H9 (cell line): Measurements from ENCODE around the gene TRIM26. TPM values are rescaled to one million over a fixed set of nuclear protein-coding genes. Genes with fewer than 3 reads are reported as not detected.

Experiments
- DNase-seq: peaks from one replicate; pipeline ENCODE4 v3.0.0-alpha.2; 2017
- H2AFZ ChIP-seq: one replicate; pipeline ENCODE4 v1.6.1; 2013; ENCODE audit warnings: mild to moderate bottlenecking, low read length, control low read depth, moderate library complexity
- H2AK5ac ChIP-seq: 2 replicates; pipeline ENCODE4 v1.6.1; 2013; ENCODE audit warnings: low read length, control low read depth, mixed read lengths; ENCODE audit not compliant: insufficient read length
- H2BK120ac ChIP-seq: one replicate; pipeline ENCODE4 v1.6.1; 2013; ENCODE audit warnings: low read depth, mild to moderate bottlenecking, low read length, control low read depth, inconsistent platforms; ENCODE audit not compliant: poor library complexity, severe bottlenecking
- H2BK12ac ChIP-seq: 2 replicates; pipeline ENCODE4 v1.6.1; 2013; ENCODE audit warnings: low read length, control low read depth, mixed read lengths, low read depth; ENCODE audit not compliant: insufficient read length
- H2BK15ac ChIP-seq: 2 replicates; pipeline ENCODE4 v1.6.1; 2013; ENCODE audit warnings: low read depth, low read length, control low read depth
- H2BK20ac ChIP-seq: one replicate; pipeline ENCODE4 v1.6.1; 2013; ENCODE audit warnings: low read depth, mild to moderate bottlenecking, low read length, control low read depth, inconsistent platforms; ENCODE audit not compliant: poor library complexity, severe bottlenecking
- H2BK5ac ChIP-seq: 2 replicates; pipeline ENCODE4 v1.6.1; 2013; ENCODE audit warnings: low read length, control low read depth, mixed read lengths; ENCODE audit not compliant: insufficient read length
- H3K14ac ChIP-seq: 2 replicates; pipeline ENCODE4 v1.6.1; 2013; ENCODE audit warnings: low read length, control low read depth; ENCODE audit not compliant: insufficient read depth
- H3K18ac ChIP-seq: 2 replicates; pipeline ENCODE4 v1.6.1; 2013; ENCODE audit warnings: low read depth, mild to moderate bottlenecking, mixed read lengths, low read length, control low read depth; ENCODE audit not compliant: insufficient read length
- H3K23ac ChIP-seq: 2 replicates; pipeline ENCODE4 v1.6.1; 2013; ENCODE audit warnings: low read length, control low read depth, mixed read lengths, low read depth; ENCODE audit not compliant: insufficient read length
- H3K23me2 ChIP-seq: 2 replicates; pipeline ENCODE4 v1.6.1; 2013; ENCODE audit warnings: low read depth, mild to moderate bottlenecking, mixed read lengths, low read length, control low read depth; ENCODE audit not compliant: insufficient read length, poor library complexity, severe bottlenecking
- H3K27ac ChIP-seq: 2 replicates; pipeline ENCODE4 v1.5.1; 2013; ENCODE audit warnings: low read length, control low read depth, mixed read lengths, low read depth; ENCODE audit not compliant: insufficient read length
- H3K27me3 ChIP-seq: 2 replicates; pipeline ENCODE4 v1.6.1; 2013; ENCODE audit warnings: low read length, control low read depth, inconsistent platforms; ENCODE audit not compliant: insufficient read depth
- H3K4ac ChIP-seq: 2 replicates; pipeline ENCODE4 v1.6.1; 2013; ENCODE audit warnings: low read depth, mild to moderate bottlenecking, control low read depth, inconsistent platforms, low read length, moderate library complexity
- H3K4me1 ChIP-seq: 2 replicates; pipeline ENCODE4 v1.6.1; 2013; ENCODE audit warnings: low read length, control low read depth, inconsistent platforms; ENCODE audit not compliant: insufficient read depth
- H3K4me2 ChIP-seq: 2 replicates; pipeline ENCODE4 v1.6.1; 2013; ENCODE audit warnings: low read length, control low read depth, mixed read lengths; ENCODE audit not compliant: insufficient read length, insufficient read depth
- H3K56ac ChIP-seq: 2 replicates; pipeline ENCODE4 v1.6.1; 2013; ENCODE audit warnings: low read depth, mild to moderate bottlenecking, mixed read lengths, low read length, control low read depth; ENCODE audit not compliant: insufficient read length
- H3K79me1 ChIP-seq: 2 replicates; pipeline ENCODE4 v1.6.1; 2013; ENCODE audit warnings: low read depth, mild to moderate bottlenecking, moderate library complexity, low read length, control low read depth, inconsistent platforms; ENCODE audit not compliant: insufficient read depth, poor library complexity, severe bottlenecking
- H3K79me2 ChIP-seq: 2 replicates; pipeline ENCODE4 v1.6.1; 2013; ENCODE audit warnings: low read length, control low read depth, inconsistent platforms; ENCODE audit not compliant: insufficient read depth
- H3K9ac ChIP-seq: 2 replicates; pipeline ENCODE4 v1.6.1; 2013; ENCODE audit warnings: low read length, control low read depth, mixed read lengths; ENCODE audit not compliant: insufficient read length; ENCODE audit errors: extremely low read depth
- H3K9me3 ChIP-seq: one replicate; pipeline ENCODE4 v1.6.1; 2013; ENCODE audit warnings: low read depth, low read length, inconsistent platforms; ENCODE audit not compliant: control insufficient read depth
- H3T11ph ChIP-seq: one replicate; pipeline ENCODE4 v1.6.1; 2013; ENCODE audit warnings: mild to moderate bottlenecking, low read length, control low read depth, inconsistent platforms
- H4K20me1 ChIP-seq: one replicate; pipeline ENCODE4 v1.6.1; 2013; ENCODE audit not compliant: control insufficient read depth, insufficient read length, insufficient read depth
- H4K5ac ChIP-seq: 2 replicates; pipeline ENCODE4 v1.6.1; 2013; ENCODE audit warnings: low read depth, mild to moderate bottlenecking, mixed read lengths, low read length, control low read depth; ENCODE audit not compliant: insufficient read length
- H4K8ac ChIP-seq: replicated peaks from 2 replicates; pipeline ENCODE4 v1.6.1; 2013; ENCODE audit warnings: low read length, control low read depth, mixed read lengths, low read depth; ENCODE audit not compliant: insufficient read length
- H4K91ac ChIP-seq: 2 replicates; pipeline ENCODE4 v1.6.1; 2013; ENCODE audit warnings: low read depth, mild to moderate bottlenecking, moderate library complexity, mixed read lengths, low read length, control low read depth; ENCODE audit not compliant: insufficient read length
- H3K27ac Mint-ChIP-seq, 3 experiments: 2 replicates in 2 of 3; 3 replicates in 1 of 3; pipeline ENCODE4 v1.8.0; 2020 to 2021; ENCODE audit warnings: mixed read lengths in 3 of 3, mild to moderate bottlenecking in 1 of 3, moderate library complexity in 1 of 3
- H3K27me3 Mint-ChIP-seq: 2 replicates; pipeline ENCODE4 v1.8.0; 2021; ENCODE audit warnings: low read depth, mild to moderate bottlenecking, moderate library complexity, mixed read lengths
- H3K36me3 Mint-ChIP-seq, 3 experiments: 2 replicates in 2 of 3; 3 replicates in 1 of 3; pipeline ENCODE4 v1.8.0; 2020 to 2021; ENCODE audit warnings: low read depth in 3 of 3, mixed read lengths in 3 of 3; ENCODE audit not compliant: insufficient read depth in 1 of 3
- H3K4me1 Mint-ChIP-seq, 2 experiments: 2 replicates each; pipeline ENCODE4 v1.8.0; 2020; ENCODE audit warnings: mixed read lengths in 2 of 2
- H3K4me3 Mint-ChIP-seq, 2 experiments: 2 replicates in 1 of 2; 3 replicates in 1 of 2; pipeline ENCODE4 v1.8.0; 2020 to 2021; ENCODE audit warnings: mild to moderate bottlenecking in 2 of 2, mixed read lengths in 2 of 2, moderate library complexity in 1 of 2
- H3K9me3 Mint-ChIP-seq, 2 experiments: 2 replicates in 1 of 2; 3 replicates in 1 of 2; pipeline ENCODE4 v1.8.0; 2020; ENCODE audit warnings: mild to moderate bottlenecking in 2 of 2, mixed read lengths in 2 of 2, moderate library complexity in 1 of 2
- WGBS: extraction: QIAGEN DNeasy Blood & Tissue Kit; methylation state at CpG from one replicate; pipeline ENCODE4 v1.1.7; 2013; ENCODE audit warnings: missing lambda C conversion rate, low lambda C conversion rate, mixed read lengths; ENCODE audit not compliant: insufficient read length; ENCODE audit errors: extremely low coverage; 5-methylcytosine and 5-hydroxymethylcytosine counted together
- total RNA-seq: library from RNA; stranded (reverse); gene quantifications from 2 replicates; pipeline ENCODE4 v1.2.1, GENCODE V29; 2021
- TF ChIP-seq, protein P1 (sequence below): fragments of 200-600 bp; sonication (generic); conservative IDR thresholded peaks from 3 replicates; pipeline ENCODE4 v1.8.0; 2021; ENCODE audit warnings: antibody characterized with exemption, mild to moderate bottlenecking

The TRIM26 gene
- total RNA-seq, 1 experiment from 2014 or later: 35.8 TPM

DNA sequence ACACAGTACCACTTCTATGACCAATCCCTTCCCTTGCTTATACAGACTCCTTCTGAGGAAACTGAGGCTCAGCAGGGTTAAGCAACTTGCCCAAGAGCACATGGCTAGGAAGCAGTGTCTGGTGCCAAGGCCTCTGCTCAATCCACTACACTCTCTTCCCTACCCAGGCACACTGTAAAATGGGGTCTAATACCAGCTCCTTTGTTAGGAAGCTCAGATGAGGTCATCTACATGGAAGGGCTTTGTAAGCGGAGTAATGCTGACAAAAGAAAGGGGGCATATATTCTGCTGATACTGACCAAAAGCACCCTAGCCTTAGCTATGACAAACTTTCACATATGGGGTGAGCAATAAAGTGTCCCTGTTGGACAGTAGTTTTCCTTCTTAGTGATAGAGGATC lies 9.1 kb downstream of the TRIM26 start:
- Histone ChIP-seq H2BK120ac (no peak overlapping the region), H3K23me2 (no peaks in the 10 kb centered on the region), H3K9me3 (no peaks in the 10 kb centered on the region), H3K4ac (no peak overlapping the region), H3K18ac (no peak overlapping the region), H2BK12ac (no peak overlapping the region), H2BK5ac (no peak overlapping the region), H3K14ac (no peak overlapping the region), H3K27me3 (no peaks in the 10 kb centered on the region), H3K9ac (no peak overlapping the region), H3K23ac (no peak overlapping the region), H3K79me1 (peaks cover 6% of the 10 kb centered on the region), H3K27ac (no peak overlapping the region), H4K5ac (no peak overlapping the region), H2BK15ac (no peak overlapping the region), H3K79me2 (peaks cover 1% of the 10 kb centered on the region; the same call in 1 of the 2 replicates), H3T11ph (no peak overlapping the region), H3K56ac (no peak overlapping the region), H4K91ac (no peak overlapping the region), H3K4me1 (peaks cover 16% of the 10 kb centered on the region; the same call in 1 of the 2 replicates), H4K20me1 (no peaks in the 10 kb centered on the region), H3K4me2 (no peak overlapping the region), H2AFZ (no peak overlapping the region), H2AK5ac (no peak overlapping the region), H2BK20ac (no peak overlapping the region), H4K8ac (no peak overlapping the region)
- H3K36me3 Mint-ChIP-seq: peaks cover 4 to 26% (median 11%) of the 10 kb centered on the region in 3 experiments; a peak in 6 of 7 replicates
- H3K27me3 Mint-ChIP-seq: no peaks in the 10 kb centered on the region; the same call in 1 of the 2 replicates
- TF ChIP-seq, protein P1, sequence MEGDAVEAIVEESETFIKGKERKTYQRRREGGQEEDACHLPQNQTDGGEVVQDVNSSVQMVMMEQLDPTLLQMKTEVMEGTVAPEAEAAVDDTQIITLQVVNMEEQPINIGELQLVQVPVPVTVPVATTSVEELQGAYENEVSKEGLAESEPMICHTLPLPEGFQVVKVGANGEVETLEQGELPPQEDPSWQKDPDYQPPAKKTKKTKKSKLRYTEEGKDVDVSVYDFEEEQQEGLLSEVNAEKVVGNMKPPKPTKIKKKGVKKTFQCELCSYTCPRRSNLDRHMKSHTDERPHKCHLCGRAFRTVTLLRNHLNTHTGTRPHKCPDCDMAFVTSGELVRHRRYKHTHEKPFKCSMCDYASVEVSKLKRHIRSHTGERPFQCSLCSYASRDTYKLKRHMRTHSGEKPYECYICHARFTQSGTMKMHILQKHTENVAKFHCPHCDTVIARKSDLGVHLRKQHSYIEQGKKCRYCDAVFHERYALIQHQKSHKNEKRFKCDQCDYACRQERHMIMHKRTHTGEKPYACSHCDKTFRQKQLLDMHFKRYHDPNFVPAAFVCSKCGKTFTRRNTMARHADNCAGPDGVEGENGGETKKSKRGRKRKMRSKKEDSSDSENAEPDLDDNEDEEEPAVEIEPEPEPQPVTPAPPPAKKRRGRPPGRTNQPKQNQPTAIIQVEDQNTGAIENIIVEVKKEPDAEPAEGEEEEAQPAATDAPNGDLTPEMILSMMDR: no peak
- WGBS: no CpG with 5 or more reads among the region's 1 CpG
- peaks cover 32 to 51% of the 10 kb centered on the region in 2 experiments for H3K4me1 Mint-ChIP-seq
- no peak overlapping the region for H3K27ac Mint-ChIP-seq
- no peak for DNase-seq
- H3K9me3 Mint-ChIP-seq: no peaks in the 10 kb centered on the region
- no peak overlapping the region; a peak in 1 of 5 replicates for H3K4me3 Mint-ChIP-seq
